ENCODE results near the gene DLL3.

DNA sequence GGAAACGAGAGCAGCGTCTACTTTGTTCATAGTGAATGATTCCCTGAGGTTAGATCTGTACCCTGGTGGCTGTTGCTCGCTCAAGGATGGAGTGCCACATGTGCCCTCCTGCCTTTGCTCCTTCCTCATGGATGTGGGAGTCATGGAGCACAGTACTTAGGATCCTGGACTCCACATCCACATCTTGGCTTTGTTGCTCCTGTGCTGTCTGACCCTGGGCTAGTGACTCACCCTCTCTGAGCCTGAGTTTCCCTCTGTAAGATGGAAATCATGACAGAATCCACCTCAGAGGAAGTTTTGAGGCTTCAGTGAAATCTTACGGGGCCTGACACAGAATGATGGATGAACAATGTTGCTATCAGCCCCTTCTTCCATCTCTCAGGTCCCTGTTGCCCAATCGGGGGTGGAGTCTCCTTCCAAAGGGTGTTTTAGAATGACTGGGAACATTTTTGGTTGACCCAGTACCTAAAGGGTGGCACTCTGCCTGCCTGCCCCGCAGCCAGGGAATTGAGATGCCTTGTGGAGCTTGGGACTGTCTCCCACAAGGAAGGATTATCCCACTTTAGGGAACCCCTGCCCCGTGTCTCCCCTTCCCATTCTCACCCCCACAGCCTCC lies 27.9 kb upstream of the DLL3 start:
- no peak for TF ChIP-seq CTCF (conservative IDR thresholded peaks at IDR 0.05 in 1 of 2, IDR thresholded peaks at IDR 0.05 in 1 of 2; ENCODE audit: extremely low read depth in 1 of 2, insufficient read depth in 1 of 2, low read depth in 1 of 2, low read length in 2 of 2)
- TF ChIP-seq EZH2 (IDR thresholded peaks at IDR 0.05; ENCODE audit: borderline replicate concordance, low read length): no peak

Data from mammary epithelial cell (primary cell).